ENCODE results near the gene THAP5. TPM values are rescaled to one million over a fixed set of nuclear protein-coding genes. Genes with fewer than 3 reads are reported as not detected.

THAP5 gene
- total and polyA plus RNA-seq, 12 donors, result 5.9 to 58.3 (median 26.7) TPM

GRCh38 chr7:108526768-108527017, 42.8 kb downstream of the THAP5 start:
- DNase-seq, result no peak
- intact Hi-C loops (cut with DNase I), result no loop called here
- peak overlapping the region; percentile 34 to 66 (median 57) for H3K4me3 ChIP-seq
- H3K4me1 ChIP-seq (replicated peaks in 1 of 2), result peaks cover 19 to 32% of the 10 kb centered on the region in 2 donors
- TF ChIP-seq CTCF (IDR thresholded peaks at IDR 0.05) (no peak), POLR2A (IDR thresholded peaks at IDR 0.05) (no peak)
- WGBS, 4 donors, result 2 to 8% (median 5%) methylated on average over 3 of the region's 3 CpGs
- no peaks in the 10 kb centered on the region for H3K27me3 ChIP-seq
- H3K9me3 ChIP-seq (replicated peaks in 1 of 3), result no peaks in the 10 kb centered on the region
- no peaks in the 10 kb centered on the region for H3K36me3 ChIP-seq (replicated peaks in 1 of 2)
- peak overlapping the region; percentile 61 to 100 (median 99) for H3K27ac ChIP-seq

GRCh38 chr7:108525985-108526767, 43.3 kb downstream of the THAP5 start, which contains the start of gene PNPLA8:
PNPLA8 (minus strand) TSS chr7:108526135; CDS start chr7:108515491, 10,644 bp downstream.
- intact Hi-C loops (cut with DNase I), result no loop called here
- WGBS, 4 donors, result 0 to 1% (median 0%) methylated on average over 22 to 64 of the region's 64 CpGs
- Histone ChIP-seq H3K36me3 (replicated peaks in 1 of 2) (no peaks in the 10 kb centered on the region), H3K27ac (peak within 1 kb of the TSS; percentile 96 to 100 (median 99)), H3K9me3 (replicated peaks in 1 of 3) (no peaks in the 10 kb centered on the region), H3K4me1 (replicated peaks in 1 of 2) (peaks cover 19 to 37% of the 10 kb centered on the region in 2 donors), H3K4me3 (peak within 1 kb of the TSS; percentile 66 to 88 (median 72)), H3K27me3 (no peaks in the 10 kb centered on the region)
- peak; percentile 100 for DNase-seq
- TF ChIP-seq CTCF (IDR thresholded peaks at IDR 0.05) (peak in 1 of 6 experiments; percentile 22), POLR2A (IDR thresholded peaks at IDR 0.05) (peak; percentile 97 to 99)

GRCh38 chr7:108525327-108525984, 44.0 kb downstream of the THAP5 start:
- no peak for TF ChIP-seq POLR2A (IDR thresholded peaks at IDR 0.05)
- peak in 2 of 6 experiments; percentile 25 to 41 for TF ChIP-seq CTCF (IDR thresholded peaks at IDR 0.05)
- no peaks in the 10 kb centered on the region for H3K9me3 ChIP-seq (replicated peaks in 1 of 3)
- DNase-seq, result peak in 2 of 7 donors; percentile 66 to 68
- WGBS, 4 donors, result 0% methylated on average over 4 to 22 of the region's 22 CpGs
- H3K4me3 ChIP-seq, result peak overlapping the region; percentile 66 to 88 (median 72)
- H3K4me1 ChIP-seq (replicated peaks in 1 of 2), result peaks cover 19 to 45% of the 10 kb centered on the region in 2 donors
- peak overlapping the region; percentile 96 to 100 (median 99) for H3K27ac ChIP-seq
- H3K36me3 ChIP-seq (replicated peaks in 1 of 2), result no peaks in the 10 kb centered on the region
- H3K27me3 ChIP-seq, result no peaks in the 10 kb centered on the region
- intact Hi-C loops (cut with DNase I), result no loop called here

- intact Hi-C loops (cut with DNase I), result no loop called here
- no peak for TF ChIP-seq POLR2A (IDR thresholded peaks at IDR 0.05)
- TF ChIP-seq CTCF (IDR thresholded peaks at IDR 0.05), result no peak
- Histone ChIP-seq H3K36me3 (replicated peaks in 1 of 2) (peaks cover 0 to 4% of the 10 kb centered on the region in 2 donors), H3K4me3 (no peak overlapping the region), H3K4me1 (replicated peaks in 1 of 2) (peaks cover 19 to 57% of the 10 kb centered on the region in 2 donors), H3K27me3 (no peaks in the 10 kb centered on the region), H3K27ac (peak overlapping the region in 1 of 5 donors; percentile 100), H3K9me3 (replicated peaks in 1 of 3) (no peaks in the 10 kb centered on the region)
- WGBS, 4 donors, result 91 to 97% (median 91%) methylated on average over 2 of the region's 2 CpGs
- no peak for DNase-seq
These were observed 46.7 kb downstream of the THAP5 start for GRCh38 chr7:108522780-108523179.
